Frontal cortex (tissue), 4 donors: ENCODE data around the gene MUL1. TPM values are rescaled to one million over a fixed set of nuclear protein-coding genes. Genes with fewer than 3 reads are reported as not detected.
"Not testable (repeated sequence)": the region's sequence is repeated elsewhere in the genome, so short reads cannot be mapped to it uniquely, and the experiment has no call there.

Source experiments
- DNase-seq, 2 donors: peaks; one replicate each; pipeline ENCODE4 v3.0.0; 2012; ENCODE audit warnings: low spot score in 2 of 2
- FAIRE-seq: peaks from 2 replicates; lab custom pipeline; 2012; peaks lifted over from hg19 to GRCh38; lab: Jason Lieb, UNC
- total RNA-seq: library from RNA; depleted of rRNA; stranded (reverse); fragments of >200 nt; gene quantifications from one replicate; pipeline ENCODE4 v1.2.3, GENCODE V29; 2014
- donor health status: control.
- donor health status: control.
- donor health status: control.

The MUL1 gene
- total RNA-seq, 1 donor from 2014 or later, result 17.5 TPM

- FAIRE-seq, DNase-seq: not testable (repeated sequence)
Observed at GRCh38 chr1:20519609-20520262, 11.8 kb upstream of the MUL1 start.

GRCh38 chr1:20511518-20512428, 3.8 kb upstream of the MUL1 start:
- no peak for DNase-seq
- FAIRE-seq, result no peak

GRCh38 chr1:20508411-20508771, 440 bp upstream of the MUL1 start:
- no peak for FAIRE-seq

GRCh38 chr1:20507248-20507563, 745 bp downstream of the MUL1 start:
- DNase-seq, result no peak
- no peak for FAIRE-seq

More at GRCh38 chr1:20508411-20508771, 440 bp upstream of the MUL1 start:
- no peak for DNase-seq

GRCh38 chr1:20505488-20505887, 2.5 kb downstream of the MUL1 start:
- FAIRE-seq, result no peak
- DNase-seq, result no peak

- no peak for DNase-seq
- no peak for FAIRE-seq
Observed at GRCh38 chr1:20500716-20501115, 7.2 kb downstream of the MUL1 start.

- FAIRE-seq, result no peak
- DNase-seq, result no peak
Observed at GRCh38 chr1:20499718-20500117, 8.2 kb downstream of the MUL1 start.

- no peak for FAIRE-seq
- no peak for DNase-seq
Observed at GRCh38 chr1:20499105-20499504, 8.8 kb downstream of the MUL1 start.

- no peak for DNase-seq
- no peak for FAIRE-seq
Observed at GRCh38 chr1:20498116-20498515, 9.8 kb downstream of the MUL1 start.

- DNase-seq (no peak), FAIRE-seq (no peak)
Observed at GRCh38 chr1:20497506-20497905, 10.4 kb downstream of the MUL1 start.

- not testable (repeated sequence) for FAIRE-seq
Observed at GRCh38 chr1:20496725-20497383, 11.1 kb downstream of the MUL1 start.

GRCh38 chr1:20496241-20496661, 11.7 kb downstream of the MUL1 start:
- DNase-seq (no peak), FAIRE-seq (no peak)

More at GRCh38 chr1:20496725-20497383, 11.1 kb downstream of the MUL1 start:
- not testable (repeated sequence) for DNase-seq

- DNase-seq, result no peak
- no peak for FAIRE-seq
Observed at GRCh38 chr1:20495661-20496060, 12.3 kb downstream of the MUL1 start.

- DNase-seq (no peak), FAIRE-seq (no peak)
Observed at GRCh38 chr1:20494609-20495311, 13.2 kb downstream of the MUL1 start.

GRCh38 chr1:20493839-20494608, 13.9 kb downstream of the MUL1 start:
- peak; percentile 66 to 77 for DNase-seq
- no peak for FAIRE-seq

GRCh38 chr1:20493309-20493708, 14.6 kb downstream of the MUL1 start:
- DNase-seq, result no peak
- no peak for FAIRE-seq

- no peak for FAIRE-seq
- no peak for DNase-seq
Observed at GRCh38 chr1:20492751-20493150, 15.2 kb downstream of the MUL1 start.

GRCh38 chr1:20491866-20492265, 16.1 kb downstream of the MUL1 start:
- no peak for DNase-seq
- FAIRE-seq, result no peak

- FAIRE-seq (no peak), DNase-seq (no peak)
Observed at GRCh38 chr1:20491178-20491577, 16.8 kb downstream of the MUL1 start.

GRCh38 chr1:20487236-20487590, 20.7 kb downstream of the MUL1 start:
- DNase-seq (no peak), FAIRE-seq (no peak)
